CD4-positive, alpha-beta T cell treated with Interleukin-21 for 1 hour (primary cell): Measurements from ENCODE around the gene CD300C.
"Not testable (repeated sequence)": the region's sequence is repeated elsewhere in the genome, so short reads cannot be mapped to it uniquely, and the experiment has no call there.

Experiments used
- DNase-seq: peaks from one replicate; pipeline ENCODE4 v3.0.0-alpha.2; 2020

The CD300C gene

DNA sequence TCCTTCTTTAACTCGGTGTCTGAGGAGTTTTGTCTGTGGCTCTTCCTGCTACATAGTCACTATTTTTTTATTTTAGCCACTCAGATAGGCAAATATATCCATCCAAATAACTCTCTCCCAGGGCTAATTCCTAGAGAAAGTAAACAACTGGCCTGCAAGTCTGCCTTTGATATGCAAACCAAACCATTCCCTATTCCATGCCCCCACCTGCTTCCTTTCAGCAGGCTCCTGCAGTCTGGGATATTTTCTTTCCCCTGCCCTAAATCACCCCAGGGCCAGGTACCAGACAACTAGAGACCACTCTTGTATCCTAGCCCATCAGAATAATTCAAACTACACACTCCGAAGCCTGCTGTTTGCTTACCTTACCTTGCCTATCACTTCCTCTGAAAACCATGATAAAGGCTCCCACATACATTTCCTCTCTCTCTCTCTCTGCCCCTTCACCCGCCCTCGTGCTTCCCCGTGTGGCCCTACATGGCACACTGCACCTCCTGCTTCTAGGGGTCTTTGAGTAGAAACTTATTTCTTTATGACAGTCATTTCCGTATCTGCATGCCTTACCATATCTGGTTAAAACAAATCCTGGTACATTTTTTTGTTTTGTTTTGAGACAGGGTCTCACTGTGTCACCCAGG is 13.1 kb upstream of the CD300C start:
- no peak for DNase-seq

DNA sequence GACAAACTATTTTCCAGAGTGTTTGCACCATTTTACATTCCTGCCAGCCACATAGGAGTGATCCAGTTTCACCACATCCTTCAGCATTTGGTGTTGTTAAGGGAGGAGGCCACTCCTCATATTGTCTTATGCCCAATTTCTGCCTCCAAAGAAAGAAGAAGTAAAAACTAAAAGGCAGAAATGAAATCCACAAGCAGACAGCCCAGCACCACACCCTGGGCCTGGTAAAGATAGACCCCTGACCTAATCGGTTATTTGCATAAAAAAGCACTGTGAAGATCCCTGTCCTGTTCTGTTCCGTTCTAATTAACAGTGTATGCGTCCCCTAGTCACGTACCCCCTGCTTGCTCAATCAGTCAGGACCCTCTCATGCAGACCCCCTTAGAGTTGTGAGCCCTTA is 12.5 kb upstream of the CD300C start:
- not testable (repeated sequence) for DNase-seq

DNA sequence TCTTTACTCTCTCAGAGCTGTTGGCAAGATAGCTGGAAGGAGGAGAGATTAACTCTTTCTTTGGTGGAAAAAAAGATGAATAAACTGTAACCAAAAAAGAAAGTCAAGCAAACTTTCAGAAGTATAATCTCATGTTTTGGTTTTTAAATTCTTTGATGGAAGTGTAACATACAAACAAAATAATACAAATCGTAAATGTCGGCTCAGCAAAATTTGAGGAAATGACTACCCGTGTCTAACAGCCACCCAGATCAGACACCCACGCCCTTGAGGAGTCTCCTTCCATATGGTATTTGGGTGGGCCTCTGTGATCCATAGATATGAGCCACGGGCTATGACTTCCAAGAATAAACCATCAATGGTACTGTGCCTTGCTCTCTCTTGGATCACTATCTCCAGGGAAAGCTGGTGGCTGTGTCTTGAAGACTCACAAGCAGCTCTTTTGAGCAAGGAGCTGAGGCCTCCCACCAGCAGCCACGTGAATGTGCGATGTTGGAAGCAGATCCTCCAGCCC is 9.6 kb upstream of the CD300C start:
- no peak for DNase-seq

DNA sequence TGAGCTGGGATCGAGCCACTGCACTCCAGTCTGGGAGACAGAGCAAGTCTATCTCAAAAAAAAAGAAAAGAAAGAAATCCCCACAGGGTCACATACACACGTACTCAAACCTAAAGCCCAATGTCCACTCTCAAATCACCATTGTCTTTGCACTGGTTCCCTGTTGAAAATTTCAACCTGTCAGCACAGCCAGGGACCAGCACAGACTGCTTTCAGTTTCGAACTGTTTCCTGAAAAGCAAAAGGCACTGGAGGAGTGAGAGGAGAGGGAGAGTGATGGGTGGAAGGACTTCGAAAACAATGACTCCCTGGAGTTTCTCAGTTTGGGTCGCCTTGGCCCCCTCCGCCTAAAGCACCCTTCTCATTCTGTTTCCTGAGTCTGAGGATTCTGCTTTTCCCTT is 9.0 kb upstream of the CD300C start:
- no peak for DNase-seq

DNA sequence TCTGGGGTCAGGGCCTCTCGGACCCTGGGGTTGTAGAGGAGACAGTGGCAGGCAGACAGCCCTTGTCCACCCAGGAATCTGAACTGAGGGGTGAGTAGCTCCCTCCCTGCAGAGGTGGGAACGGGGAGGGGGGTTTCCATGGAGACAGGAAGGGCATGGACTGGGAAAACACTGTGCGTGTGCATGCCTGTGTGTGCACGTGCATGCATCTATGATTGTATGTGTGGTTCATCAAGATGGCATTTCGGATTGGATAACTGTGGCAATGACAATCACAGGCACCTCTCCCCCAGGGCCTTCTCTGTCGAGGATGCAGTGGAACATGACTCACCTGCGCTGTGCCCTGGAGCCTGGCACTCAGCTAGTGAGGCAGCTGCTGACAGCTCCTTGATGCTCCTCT is 6.1 kb upstream of the CD300C start:
- no peak for DNase-seq

DNA sequence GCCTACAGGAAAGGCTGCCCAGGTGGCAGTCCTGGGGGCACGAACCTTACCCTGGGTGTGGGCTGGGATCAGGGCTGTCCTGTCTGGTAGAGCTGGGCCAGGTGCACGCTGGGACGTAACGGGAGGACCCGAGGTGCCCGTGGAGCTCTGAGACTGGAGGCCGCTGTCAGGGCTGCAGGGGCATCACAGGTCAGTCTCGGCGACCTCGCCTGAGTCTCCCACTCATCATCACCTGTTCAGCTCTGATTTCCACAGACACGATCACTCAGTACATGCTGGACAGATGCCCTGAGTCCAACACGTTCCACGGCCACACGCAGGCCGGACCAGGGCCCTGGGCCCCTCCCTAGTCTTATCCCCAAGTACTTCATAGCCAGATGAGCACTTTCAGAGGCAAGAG is 4.7 kb upstream of the CD300C start:
- no peak for DNase-seq

DNA sequence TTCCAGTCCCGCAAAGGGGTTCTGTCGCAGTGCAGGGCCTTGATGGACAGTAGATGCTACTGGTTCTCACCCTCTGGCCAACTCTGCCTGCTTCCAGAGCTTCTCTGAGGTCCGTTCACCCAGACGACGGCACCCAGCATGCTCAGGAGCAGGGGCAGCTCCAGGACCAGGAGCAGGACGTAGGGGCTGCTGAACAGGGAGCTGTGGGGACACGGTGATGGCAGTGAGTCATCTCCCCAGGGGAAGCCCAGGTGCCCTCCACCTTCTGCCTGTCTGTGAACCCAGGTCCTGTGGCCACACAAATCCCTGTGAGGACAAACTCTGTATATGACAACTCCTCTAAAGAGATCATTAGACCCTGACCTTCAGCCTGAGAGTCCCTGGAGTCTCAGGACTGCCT is 3.4 kb upstream of the CD300C start:
- no peak for DNase-seq

DNA sequence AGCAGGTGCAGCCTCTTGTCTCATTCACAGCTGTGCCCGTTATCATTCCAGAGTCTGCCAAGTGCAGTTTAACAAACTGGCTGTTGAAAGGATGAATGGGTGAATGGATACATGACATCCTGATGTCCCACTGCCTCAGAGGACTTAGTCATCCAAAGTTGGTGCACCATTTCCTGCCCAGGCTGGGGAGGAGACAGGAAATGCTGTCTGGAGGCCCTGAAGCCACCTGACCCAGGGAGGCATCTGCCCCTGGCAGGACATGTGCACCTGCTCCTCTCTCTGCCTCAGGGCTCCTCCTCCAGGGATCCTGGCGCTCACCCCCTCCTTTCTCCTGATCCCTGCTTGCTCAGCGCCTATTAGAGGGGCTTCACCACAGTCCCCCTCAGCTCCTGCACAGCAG is 1.8 kb upstream of the CD300C start:
- DNase-seq, result no peak

DNA sequence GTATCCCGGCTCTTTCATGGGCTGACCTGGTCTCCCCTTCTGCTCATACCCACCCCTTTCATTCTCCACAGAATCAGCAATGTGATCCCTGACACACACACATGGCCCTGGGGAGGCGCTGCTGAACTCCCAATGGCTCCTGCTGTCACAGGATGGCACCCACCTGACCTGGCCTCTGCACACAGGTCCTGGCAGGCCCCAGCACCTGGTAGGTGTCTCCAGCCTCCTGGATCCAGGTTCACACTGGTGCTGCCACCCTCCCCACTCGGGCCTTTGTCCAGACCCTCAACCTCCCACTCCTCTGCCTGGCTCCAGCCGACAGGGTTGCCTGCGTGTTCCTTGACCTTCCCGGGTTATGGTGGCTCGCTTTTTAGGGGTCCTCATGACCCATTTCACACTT is 1.3 kb upstream of the CD300C start:
- DNase-seq, result no peak

DNA sequence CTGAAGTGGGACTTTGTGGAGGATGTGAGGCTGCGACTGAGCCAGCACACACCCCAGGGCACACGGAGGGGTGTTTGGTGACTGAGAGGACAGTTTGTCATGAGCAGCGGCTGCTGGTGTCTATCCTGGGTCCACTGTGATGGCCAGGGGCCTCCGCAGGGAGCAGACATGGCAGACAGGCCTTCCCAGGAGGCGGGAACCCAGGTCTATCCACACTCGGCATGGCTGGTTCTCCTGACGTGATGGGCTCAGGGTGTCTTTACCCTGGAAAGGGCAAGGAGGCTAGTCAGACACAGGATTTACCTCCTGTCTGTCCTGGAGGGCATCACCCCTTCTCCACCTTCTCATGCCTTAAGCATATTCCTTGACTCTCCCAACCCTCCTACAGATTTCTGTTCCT is 671 bp upstream of the CD300C start:
- no peak for DNase-seq

DNA sequence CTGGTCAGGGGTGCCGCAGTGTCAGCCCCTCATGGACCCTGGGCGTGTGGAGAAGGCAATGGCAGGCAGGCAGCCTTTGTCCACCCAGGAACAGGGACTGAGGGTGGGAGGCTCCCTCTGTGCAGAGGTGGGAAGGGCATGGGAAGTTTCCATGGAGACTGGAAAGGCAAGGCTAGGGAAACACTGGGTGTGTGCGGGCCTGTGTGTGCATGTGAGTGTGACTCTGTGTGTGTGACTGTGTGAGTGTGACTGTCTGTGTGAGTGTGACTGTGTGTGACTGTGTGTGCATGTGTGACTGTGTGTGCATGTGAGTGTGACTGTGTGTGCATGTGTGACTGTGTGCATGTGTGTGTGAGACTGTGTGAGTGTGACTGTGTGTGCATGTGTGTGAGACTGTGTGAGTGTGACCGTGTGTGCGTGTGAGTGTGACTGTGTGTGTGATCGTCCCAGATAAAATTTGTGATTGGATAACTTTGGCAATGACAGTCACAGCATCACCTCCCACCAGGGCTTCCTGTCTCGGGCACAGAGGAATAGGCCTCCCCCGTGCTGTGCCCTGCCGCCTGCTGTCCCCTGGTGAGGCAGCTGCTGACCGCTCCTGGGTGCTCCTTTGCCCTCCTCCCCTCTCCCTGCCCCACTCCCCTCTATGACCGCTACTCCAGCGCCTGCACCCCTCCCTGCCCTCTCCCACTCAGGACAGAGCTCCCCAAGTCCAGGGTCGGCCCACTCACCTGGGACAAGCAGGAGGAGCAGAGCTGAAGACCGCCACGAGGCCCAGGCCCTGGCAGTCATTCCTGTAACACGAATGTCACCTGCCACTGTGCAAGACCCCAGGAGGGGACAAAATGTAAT is 698 bp downstream of the CD300C start:
- no peak for DNase-seq

DNA sequence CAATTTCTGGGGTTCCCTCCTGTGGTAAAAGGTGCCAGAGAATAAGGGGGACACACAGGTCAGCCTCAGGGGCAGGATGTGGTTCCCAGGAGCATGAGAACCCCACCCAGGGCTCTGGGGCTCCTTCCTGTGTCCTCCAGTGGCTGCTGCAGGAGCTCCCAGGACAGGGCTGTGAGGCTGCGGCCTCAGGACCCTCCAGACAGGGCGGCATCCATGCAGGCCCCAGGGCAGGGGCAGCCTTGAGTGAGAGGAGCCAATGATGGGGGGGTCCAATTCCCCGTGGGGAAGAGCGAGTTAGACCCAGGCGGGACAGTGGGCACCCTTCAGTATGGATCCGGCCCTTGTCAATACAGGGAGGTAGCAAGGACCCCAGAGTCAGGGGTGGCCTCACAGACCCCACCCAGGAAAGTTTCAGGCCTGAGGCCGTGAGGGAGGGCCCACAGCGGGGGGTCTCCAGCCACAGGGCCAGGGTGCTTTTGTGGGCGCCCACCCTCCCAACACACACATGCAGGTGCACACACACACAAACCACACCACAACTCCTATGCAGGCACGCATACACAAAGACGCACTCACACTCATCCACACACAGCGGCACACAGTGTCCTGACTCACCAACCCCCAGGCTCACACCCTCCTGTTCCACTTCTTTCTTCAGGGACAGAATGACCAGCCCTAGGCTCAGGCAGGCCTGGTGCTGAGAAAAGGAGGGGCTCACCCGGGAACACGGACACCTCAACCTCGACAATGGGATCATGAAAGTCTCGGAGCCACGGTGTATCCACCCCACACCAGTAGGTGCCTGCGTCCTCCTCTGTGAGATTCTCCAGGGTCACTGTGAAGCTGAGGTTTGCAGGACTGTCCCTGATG is 1.8 kb downstream of the CD300C start:
- no peak for DNase-seq

DNA sequence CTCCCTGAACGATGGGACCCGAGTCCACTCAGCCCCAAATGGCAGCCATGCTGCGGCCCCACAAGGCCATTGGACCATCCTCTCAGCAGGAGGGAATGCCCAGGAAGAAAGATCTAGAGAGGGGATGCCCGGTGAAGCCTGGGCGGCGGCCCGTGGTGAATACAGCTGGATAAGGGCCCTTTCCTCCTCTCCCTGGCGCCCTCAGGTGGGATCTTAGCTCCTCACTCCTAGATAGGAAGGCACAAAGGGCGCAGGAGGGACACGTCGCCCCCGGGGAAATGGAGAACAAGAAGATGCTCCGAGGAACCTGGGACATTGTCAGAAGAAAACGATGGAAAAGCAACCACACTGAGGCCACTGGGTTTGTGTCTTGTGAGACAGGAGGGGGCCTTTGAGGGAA is 2.5 kb downstream of the CD300C start:
- no peak for DNase-seq

DNA sequence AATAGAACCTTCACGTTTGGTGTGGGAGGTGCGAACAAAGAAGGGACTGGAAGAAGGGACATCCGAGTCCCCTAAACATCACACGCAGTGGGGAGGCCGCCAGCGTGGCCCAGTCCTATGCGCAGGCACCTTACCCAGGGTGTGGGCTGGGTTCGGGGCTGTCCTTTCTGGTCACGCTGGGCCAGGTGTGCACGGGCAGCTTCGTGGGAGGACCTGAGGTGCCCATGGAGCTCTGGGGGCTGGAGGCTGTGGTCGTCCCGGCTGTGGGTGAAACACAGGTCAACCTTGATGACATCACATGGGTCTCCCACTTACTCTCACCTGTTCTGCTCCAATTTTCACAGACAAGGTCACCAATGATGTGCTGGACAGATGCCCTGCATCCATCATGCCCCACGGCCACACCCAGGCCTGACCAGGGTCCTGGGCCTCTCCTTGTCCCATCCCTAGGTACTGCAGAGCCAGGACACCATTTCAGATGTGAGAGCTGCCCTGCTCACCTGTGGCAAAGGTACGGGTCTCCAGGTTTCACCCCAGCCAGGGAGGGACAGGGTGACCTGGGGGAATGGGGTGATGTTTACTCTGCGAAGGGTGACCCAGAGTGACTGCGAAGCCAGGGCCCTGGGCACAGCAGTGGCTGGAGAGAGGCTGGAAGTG is 3.1 kb downstream of the CD300C start:
- no peak for DNase-seq

DNA sequence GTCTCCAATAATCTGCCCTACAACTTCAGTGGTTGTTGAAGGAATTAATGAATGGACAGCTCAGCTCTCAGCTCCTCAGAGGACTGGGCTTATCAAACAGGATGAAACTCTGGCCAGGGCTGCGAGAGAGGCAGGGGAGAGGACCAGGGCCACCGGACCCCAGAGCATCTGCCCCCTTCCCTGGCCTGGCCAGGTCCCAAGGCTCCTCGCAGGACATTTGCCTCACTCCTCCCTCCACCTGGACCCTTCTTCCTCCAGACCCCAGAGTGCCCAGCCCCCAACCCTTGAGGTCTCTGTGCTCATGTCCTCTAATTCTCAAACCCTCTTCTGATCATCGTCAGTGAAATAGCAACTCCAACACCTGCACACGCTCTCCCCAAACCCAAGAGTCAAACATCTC is 3.7 kb downstream of the CD300C start:
- DNase-seq, result no peak

DNA sequence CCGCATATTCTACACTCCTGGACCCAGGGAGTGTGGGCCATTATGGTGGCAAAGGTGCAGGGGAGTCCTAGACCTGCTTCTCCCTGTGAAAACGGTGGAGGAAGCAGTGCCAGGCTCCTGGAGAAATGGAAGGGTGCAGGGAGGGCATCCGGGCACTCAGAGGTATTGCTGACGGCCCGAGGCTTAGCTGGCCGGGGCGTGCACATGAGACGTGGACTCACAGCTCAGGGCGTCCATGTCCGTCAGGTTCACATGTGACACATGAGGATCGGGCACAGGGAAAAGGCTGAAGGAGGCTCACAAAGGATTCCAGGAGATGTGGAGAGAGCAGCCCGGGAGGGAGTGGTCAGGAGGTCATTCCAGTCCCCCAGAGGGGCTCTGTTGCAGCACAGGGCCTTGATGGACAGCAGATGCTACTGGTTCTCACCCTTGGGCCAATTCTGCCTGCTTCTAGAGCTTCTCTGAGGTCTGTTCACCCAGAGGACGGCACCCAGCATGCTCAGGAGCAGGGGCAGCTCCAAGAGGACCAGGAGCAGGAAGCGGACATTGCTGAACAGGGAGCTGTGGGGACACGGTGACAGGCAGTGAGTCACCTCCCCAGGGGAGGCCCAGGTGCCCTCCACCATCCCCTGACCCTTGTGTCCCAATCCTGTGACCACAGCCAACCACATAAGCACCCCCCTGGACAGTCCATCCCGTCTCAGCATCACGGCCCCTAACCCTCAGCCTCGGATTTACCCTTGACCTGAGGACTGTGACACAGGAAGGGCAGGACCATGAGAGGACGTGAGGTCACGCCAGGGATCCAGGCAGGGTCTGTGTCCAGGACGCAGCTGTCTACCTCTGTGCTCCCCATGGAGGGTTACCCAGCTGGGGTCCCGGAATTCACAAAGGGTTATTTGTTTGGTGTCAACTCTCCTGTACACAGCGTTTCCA is 4.5 kb downstream of the CD300C start:
- DNase-seq, result no peak

DNA sequence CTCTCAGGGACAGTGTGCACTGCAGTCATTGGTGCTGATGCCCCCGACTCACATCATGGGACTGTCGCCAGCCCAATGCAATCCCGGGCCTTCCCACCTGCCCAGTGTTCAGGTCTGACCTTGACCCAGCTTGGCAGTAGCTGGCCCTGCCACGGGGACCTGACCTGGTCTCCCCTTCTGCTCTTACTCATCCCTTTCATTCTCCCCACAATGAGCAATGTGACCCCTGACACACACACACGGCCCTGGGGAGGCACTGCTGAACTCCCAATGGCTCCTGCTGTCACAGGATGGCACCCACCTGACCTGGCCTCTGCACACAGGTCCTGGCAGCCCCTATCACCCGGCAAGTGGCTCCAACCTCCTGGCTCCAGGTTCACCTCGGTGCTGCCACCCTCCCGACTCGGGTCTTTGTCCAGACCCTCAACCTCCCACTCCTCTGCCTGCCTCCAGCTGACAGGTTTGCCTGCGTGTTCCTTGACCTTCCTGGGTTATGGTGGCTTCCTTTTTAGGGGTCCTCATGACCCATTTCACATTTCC is 6.6 kb downstream of the CD300C start:
- no peak for DNase-seq

DNA sequence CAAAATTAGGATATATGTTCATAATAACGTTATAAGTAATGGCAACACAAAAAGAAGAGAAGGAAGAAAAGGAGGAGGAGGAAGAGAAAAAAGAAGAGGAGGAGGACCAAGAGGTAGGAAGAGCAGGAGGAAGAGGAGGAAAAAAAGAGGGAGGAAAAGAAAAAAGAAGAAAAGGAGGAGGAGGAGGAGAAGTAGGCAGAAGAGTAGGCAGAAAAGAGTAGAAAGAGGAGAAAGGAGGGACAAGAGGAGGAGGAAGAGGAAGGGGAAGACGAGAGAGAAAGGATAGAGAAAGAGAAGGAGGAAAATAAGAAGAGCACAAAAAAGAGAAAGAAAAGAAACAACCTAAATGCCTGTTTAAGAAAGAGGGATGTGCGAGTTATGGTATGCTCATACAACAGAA is 9.0 kb downstream of the CD300C start:
- no peak for DNase-seq

DNA sequence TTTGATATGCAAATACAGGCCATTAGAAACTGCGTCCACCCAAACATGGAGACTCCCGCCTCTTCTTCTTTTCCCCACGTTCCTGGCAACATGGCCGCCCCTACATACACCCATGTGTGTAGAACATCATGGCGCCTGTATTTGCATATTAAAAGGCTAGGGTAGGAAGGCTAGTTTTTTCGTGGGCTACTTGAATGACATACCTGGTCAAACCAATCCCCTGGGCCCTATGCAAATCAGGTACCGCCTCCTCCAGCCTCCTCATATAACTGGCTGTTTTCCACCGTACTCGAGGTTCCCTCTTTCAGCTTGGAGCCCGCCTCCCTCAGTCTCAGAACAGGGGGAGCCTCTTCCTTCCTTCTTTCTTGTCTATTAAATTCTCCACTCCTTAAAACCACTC is 13.8 kb downstream of the CD300C start:
- peak; percentile 54 for DNase-seq

DNA sequence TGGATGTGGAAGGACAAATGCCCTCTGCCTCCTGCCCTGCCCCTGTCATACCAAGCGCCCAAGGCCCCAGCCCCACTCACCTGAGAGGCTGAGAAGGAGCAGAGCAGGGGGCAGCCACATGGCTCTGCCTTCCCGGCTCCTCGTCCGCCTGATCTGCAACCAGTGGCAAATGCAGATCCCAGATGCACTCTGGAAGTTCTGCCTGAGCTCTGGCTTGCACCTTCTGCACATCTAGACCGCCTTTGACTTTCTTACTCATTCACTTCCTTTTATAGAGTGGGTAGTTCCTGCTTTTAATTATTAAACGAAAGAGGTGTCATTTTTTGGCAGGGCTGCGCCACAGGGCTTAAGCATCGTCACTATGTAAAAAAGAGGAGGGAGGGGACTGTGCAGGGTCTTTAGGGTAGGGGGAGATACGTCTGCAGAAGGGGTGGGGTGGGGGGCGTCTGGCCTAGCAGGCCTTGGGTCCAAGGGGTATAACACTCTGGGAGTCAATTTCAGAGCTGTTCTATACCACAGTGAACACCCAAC is 14.6 kb downstream of the CD300C start, which contains the start of gene CD300LB:
TSS of gene CD300LB (minus strand) at position 245 of the 531 bp plus-strand sequence. CDS start at position 120, 125 bp downstream.
- no peak for DNase-seq

DNA sequence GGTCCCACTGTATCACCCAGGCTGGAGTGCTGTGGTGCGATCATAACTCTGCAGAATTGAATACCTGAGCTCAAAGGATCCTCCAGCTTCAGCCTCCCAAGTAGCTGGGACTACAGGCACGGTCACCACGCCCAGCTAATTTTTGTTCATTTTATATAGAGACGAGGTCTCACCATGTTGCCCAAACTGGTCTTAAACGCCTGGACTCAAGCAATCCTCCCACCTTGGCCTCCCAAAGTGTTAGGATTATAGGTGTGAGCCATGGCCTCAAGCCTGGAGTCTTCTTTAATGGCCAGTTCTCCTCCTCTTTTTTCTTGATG is 15.1 kb downstream of the CD300C start:
- DNase-seq, result no peak
